Peyer's patch (tissue), 4 donors: Measurements from ENCODE around the gene SMIM29. TPM values are rescaled to one million over a fixed set of nuclear protein-coding genes. Genes with fewer than 3 reads are reported as not detected.

Source experiments
- DNase-seq, 3 donors: peaks; one replicate each; pipeline ENCODE4 v3.0.0-alpha.2; 2017 to 2019
- H3K27ac ChIP-seq, 4 donors: fragments of 200-600 bp; sonication (generic); one replicate each; pipeline ENCODE4 v1.5.1; 2016 to 2019
- H3K27me3 ChIP-seq, 2 donors: fragments of 200-600 bp; sonication (generic); one replicate each; pipeline ENCODE4 v1.5.1; 2019
- H3K36me3 ChIP-seq, 3 donors: fragments of 200-600 bp; sonication (generic); one replicate each; pipeline ENCODE4 v1.5.1; 2016 to 2019
- H3K4me1 ChIP-seq, 4 donors: fragments of 200-600 bp; sonication (generic); one replicate each; pipeline ENCODE4 v1.5.1; 2016 to 2019
- H3K4me3 ChIP-seq, 4 donors: fragments of 200-600 bp; sonication (generic); 1 replicate in 3 of 4; 2 replicates in 1 of 4; pipeline ENCODE4 v1.5.1; 2016 to 2019; ENCODE audit warnings: mild to moderate bottlenecking in 1 of 4
- H3K9me3 ChIP-seq, 4 donors: fragments of 200-600 bp; sonication (generic); one replicate each; pipeline ENCODE4 v1.5.1; 2016 to 2019; ENCODE audit warnings: mild to moderate bottlenecking in 1 of 4
- POLR2A ChIP-seq, 2 donors: fragments of 450-650 bp; IDR thresholded peaks; one replicate each; pipeline ENCODE4 v1.5.1; 2017; ENCODE audit warnings: antibody characterized with exemption in 2 of 2, mild to moderate bottlenecking in 2 of 2, moderate library complexity in 2 of 2
- total RNA-seq, 4 donors: library from RNA; depleted of rRNA; stranded (reverse); fragments of >200 nt; gene quantifications; one replicate each; pipeline ENCODE4 v1.1.0, GENCODE V29; 2016
- TF ChIP-seq, protein P1 (sequence below), 6 experiments: fragments of 450-650 bp in 4 of 6; fragments of 200-600 bp in 2 of 6; sonication (generic) in 1 of 6; IDR thresholded peaks; one replicate each; pipeline ENCODE4 v1.5.1; 2017 to 2019; ENCODE audit warnings: antibody characterized with exemption in 6 of 6, mild to moderate bottlenecking in 3 of 6, moderate library complexity in 1 of 6

SMIM29 gene
- total RNA-seq, 4 donors from 2014 or later = 8.9 to 30.5 (median 14.9) TPM

DNA sequence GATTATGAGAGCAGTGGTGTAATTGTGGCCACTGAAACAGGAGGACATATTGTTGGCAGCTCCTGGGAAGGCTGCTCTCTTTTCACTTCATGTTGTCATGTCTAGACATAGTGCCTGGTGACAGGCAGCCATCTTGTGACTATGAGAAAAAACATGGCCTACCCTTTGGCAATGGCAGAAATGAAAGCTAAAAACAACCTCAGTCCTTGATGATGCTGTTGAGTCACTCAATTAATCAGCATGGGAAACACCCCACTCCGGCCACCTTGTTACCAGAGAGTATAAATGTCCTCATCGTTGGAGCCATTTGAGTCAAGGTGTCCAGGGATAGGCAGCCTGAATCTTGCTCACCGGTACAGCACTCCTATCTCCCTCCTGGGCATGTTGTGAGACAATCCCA lies 43.3 kb downstream of the SMIM29 start:
- no peaks in the 10 kb centered on the region for H3K9me3 ChIP-seq
- no peak for DNase-seq
- H3K27ac ChIP-seq = no peak overlapping the region
- TF ChIP-seq, protein P1, sequence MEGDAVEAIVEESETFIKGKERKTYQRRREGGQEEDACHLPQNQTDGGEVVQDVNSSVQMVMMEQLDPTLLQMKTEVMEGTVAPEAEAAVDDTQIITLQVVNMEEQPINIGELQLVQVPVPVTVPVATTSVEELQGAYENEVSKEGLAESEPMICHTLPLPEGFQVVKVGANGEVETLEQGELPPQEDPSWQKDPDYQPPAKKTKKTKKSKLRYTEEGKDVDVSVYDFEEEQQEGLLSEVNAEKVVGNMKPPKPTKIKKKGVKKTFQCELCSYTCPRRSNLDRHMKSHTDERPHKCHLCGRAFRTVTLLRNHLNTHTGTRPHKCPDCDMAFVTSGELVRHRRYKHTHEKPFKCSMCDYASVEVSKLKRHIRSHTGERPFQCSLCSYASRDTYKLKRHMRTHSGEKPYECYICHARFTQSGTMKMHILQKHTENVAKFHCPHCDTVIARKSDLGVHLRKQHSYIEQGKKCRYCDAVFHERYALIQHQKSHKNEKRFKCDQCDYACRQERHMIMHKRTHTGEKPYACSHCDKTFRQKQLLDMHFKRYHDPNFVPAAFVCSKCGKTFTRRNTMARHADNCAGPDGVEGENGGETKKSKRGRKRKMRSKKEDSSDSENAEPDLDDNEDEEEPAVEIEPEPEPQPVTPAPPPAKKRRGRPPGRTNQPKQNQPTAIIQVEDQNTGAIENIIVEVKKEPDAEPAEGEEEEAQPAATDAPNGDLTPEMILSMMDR (IDR thresholded peaks at IDR 0.05) = no peak
- no peaks in the 10 kb centered on the region for H3K4me1 ChIP-seq
- H3K4me3 ChIP-seq = no peak overlapping the region
- H3K27me3 ChIP-seq = no peaks in the 10 kb centered on the region
- H3K36me3 ChIP-seq = no peaks in the 10 kb centered on the region

DNA sequence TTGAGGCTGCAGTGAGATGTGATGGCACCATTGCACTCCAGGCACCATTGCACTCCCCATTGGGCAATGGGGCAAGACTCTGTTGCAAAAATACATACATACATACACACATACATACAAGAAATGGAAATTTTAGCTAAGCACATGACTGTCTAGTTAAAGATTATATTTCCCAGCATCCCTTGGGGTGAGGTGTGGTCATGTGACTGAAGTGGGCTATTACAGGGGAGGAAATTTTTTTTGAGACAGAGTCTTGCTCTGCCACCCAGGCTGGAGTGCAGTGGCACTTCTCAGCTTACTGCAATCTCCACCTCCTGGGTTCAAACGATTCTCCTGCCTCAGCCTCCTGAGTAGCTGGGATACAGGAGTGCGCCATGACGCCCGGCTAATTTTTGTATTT lies 44.1 kb downstream of the SMIM29 start:
- no peak for DNase-seq
- no peaks in the 10 kb centered on the region for H3K36me3 ChIP-seq
- H3K27ac ChIP-seq = no peak overlapping the region
- H3K4me1 ChIP-seq = no peaks in the 10 kb centered on the region
- TF ChIP-seq, protein P1 (IDR thresholded peaks at IDR 0.05) = no peak
- no peak for TF ChIP-seq POLR2A (IDR thresholded peaks at IDR 0.05)
- no peaks in the 10 kb centered on the region for H3K27me3 ChIP-seq
- no peak overlapping the region for H3K4me3 ChIP-seq
- H3K9me3 ChIP-seq = no peaks in the 10 kb centered on the region

DNA sequence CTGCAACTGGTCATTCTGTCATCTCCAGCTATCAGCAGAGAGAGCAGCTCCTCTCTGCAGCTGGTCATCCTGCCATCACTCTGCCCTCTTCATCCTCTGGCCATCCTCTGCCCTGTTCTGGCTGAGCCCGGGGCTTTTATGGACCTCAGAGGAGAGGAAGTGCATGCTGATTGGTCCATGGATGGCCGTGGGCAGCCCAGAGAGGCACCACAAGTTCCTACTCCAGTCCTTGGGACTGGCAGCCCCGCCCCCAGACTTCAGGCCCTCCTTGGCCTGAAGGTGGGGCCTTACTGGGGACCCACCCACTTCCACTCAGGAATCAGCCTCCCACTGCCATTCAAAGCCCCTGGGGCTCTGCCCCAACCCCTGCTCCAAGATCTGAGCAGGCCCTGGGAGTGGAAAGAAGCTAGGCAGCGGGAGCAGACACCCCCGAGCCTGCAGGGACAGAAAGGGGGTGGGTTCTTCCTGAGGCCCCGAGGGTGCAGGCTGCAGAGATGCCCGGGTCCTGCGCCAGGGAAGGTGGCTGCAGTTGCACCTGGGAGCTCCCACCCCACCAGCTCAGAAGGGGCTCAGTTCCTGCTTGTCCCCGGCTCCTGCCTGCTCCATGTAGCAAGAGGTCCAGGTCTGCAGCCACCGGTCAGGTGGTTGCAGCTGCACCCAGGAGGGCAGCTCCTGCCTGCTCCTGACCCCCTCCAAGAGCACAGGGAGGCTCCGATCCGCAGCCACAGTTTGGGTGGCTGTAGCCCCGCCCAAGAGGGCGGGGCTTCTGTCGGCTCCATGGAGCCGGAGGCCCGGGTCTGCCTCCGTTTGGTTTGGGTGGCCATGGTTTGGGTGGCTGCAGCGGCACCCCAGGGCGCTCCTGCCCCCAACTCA lies 46.2 kb downstream of the SMIM29 start:
- Histone ChIP-seq H3K4me1 (no peaks in the 10 kb centered on the region), H3K4me3 (no peak overlapping the region), H3K27ac (no peak overlapping the region), H3K27me3 (no peaks in the 10 kb centered on the region), H3K36me3 (no peaks in the 10 kb centered on the region), H3K9me3 (no peaks in the 10 kb centered on the region)
- no peak for DNase-seq
- TF ChIP-seq POLR2A (IDR thresholded peaks at IDR 0.05) = no peak
- TF ChIP-seq, protein P1 (IDR thresholded peaks at IDR 0.05) = no peak

GRCh38 chr6:34201455-34202107 lies 47.2 kb downstream of the SMIM29 start:
- DNase-seq = no peak
- TF ChIP-seq POLR2A (IDR thresholded peaks at IDR 0.05) = no peak
- TF ChIP-seq, protein P1 (IDR thresholded peaks at IDR 0.05) = no peak
- H3K4me3 ChIP-seq = no peak overlapping the region
- H3K27me3 ChIP-seq = no peaks in the 10 kb centered on the region
- H3K9me3 ChIP-seq = no peaks in the 10 kb centered on the region
- peaks cover 0 to 3% (median 1%) of the 10 kb centered on the region in 4 donors for H3K4me1 ChIP-seq
- no peaks in the 10 kb centered on the region for H3K36me3 ChIP-seq
- no peak overlapping the region for H3K27ac ChIP-seq

- no peak overlapping the region for H3K4me3 ChIP-seq
- peaks cover 0 to 11% (median 5%) of the 10 kb centered on the region in 4 donors for H3K4me1 ChIP-seq
- H3K27ac ChIP-seq = no peak overlapping the region
- no peaks in the 10 kb centered on the region for H3K27me3 ChIP-seq
- no peaks in the 10 kb centered on the region for H3K36me3 ChIP-seq
- no peak for DNase-seq
- TF ChIP-seq POLR2A (IDR thresholded peaks at IDR 0.05) = no peak
- TF ChIP-seq, protein P1 (IDR thresholded peaks at IDR 0.05) = no peak
- no peaks in the 10 kb centered on the region for H3K9me3 ChIP-seq
Observed at GRCh38 chr6:34200340-34200971, 48.4 kb downstream of the SMIM29 start.
